ENCODE data around the gene UBE2J2.

UBE2J2 gene

DNA sequence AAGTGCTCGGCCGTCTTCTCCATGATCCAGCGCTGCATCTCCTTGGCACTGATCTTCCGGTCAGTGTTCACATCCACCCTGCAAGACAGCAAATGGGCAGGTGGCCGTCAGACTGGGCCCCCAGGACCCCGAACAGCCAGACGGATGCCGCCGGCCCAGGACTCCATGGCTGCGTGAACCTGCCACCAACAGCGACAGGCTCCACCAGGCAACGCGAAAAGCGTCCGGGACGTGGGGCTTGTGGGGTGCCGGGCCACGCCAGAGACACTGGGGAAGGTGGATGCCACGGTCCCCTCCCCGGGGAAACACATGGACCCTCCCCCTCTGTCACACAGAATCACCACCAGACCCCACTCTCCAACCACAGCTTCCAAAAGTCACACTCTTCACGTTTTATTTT, 49.8 kb downstream of the UBE2J2 start:
- DNase-seq, result no peak

- DNase-seq, result no peak
Measured at GRCh38 chr1:1223321-1223720, 50.3 kb downstream of the UBE2J2 start.

- DNase-seq, result no peak
Measured at GRCh38 chr1:1222575-1223225, 51.0 kb downstream of the UBE2J2 start.

- no peak for DNase-seq
Measured at GRCh38 chr1:1221887-1222574, 51.6 kb downstream of the UBE2J2 start.

DNA sequence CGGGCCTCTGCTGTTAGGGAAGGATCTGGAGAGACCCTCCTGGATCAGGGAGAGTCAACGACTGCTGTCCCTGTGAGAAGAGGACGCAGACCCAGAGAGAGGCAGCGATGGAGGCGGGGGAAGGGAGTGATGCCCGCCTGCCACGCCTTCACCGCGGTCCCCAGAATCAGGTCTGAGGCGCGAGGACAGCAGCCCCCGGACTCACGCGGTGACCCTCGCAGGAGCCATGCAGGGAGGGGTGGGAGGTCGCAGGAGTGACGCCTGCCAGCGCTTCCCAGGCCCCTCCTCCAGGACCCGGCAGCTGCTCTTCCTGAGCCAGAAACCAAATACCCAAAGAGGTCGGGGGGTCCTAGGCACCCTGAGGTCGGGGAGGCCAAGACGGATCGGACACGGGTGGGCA, 53.5 kb downstream of the UBE2J2 start:
- DNase-seq, result no peak

- no peak for DNase-seq
Measured at GRCh38 chr1:1219341-1219740, 54.3 kb downstream of the UBE2J2 start.

DNA sequence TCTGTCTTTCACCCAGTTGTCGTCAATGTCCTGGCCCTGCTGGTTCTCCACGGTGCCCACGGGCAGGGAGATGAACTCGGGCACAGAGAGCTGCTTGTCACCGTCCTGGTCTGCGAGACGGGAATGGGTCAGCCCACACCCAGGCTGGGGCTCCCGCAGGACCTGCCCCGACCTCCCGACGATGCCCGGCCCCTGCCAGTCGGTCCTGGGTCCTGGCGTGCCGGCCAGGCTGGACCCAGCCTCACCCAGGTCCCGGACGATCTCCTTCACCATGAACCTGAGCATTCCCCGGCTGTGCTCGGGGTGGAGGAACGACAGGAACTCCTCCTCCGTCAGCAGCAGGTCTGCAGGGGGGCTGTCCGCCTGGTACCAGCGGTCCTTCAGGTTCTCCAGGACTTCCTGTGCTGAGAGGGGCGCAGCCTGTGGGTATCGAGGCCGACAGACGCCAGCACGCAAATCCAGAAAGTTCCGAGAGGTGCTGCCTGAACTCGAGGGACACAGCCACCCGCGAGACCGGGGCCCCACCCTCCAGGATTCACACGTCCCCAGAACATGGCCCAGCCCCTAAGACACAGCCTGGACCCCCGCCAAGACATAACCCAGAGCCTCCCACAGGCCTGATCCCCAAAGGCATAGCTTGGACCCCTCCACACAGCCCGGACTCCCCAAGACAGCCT, 55.0 kb downstream of the UBE2J2 start:
- no peak for DNase-seq

- DNase-seq, result no peak
Measured at GRCh38 chr1:1217621-1218523, 55.8 kb downstream of the UBE2J2 start.

- DNase-seq, result no peak
Measured at GRCh38 chr1:1216770-1217620, 56.7 kb downstream of the UBE2J2 start.

DNA sequence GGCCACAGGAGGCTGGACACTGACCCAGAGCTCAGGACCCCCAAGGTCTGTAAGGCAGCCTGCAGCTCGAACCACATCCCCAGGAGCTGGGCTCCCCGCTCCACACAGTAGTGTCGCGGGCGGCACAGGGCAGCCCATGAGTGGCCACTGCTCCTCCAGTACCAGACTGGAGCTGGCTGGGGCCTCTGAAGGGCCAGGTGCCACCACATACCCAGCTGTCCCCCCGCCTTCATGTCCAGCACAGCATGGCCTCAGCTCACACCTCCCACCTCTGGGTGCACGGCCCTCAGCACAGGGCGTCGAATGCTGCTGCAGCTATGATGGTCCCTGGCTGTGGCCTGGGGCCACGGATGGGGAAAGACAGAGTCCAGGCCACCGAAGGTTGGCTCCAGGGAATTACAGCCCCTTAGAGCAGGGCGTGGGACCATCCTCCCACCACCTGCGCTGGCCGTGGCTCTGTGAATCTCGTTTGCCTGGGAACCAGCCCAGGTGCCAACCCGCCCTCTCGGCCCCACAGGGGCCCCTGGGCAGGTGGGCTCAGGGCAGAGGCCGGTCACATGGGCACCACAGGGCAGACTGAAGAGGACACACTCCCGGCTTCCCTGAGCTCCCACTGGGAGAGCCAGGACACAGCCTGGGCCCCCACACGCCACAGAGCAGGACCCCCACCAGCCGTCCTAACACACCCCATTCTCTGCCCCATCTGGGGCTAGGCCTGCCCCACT, 57.6 kb downstream of the UBE2J2 start:
- DNase-seq, result no peak

- DNase-seq, result no peak
Measured at GRCh38 chr1:1215080-1215676, 58.5 kb downstream of the UBE2J2 start.

- no peak for DNase-seq
Measured at GRCh38 chr1:1213345-1214265, 60.0 kb downstream of the UBE2J2 start, which contains the start of gene TNFRSF4. Gene TNFRSF4 (minus strand): TSS chr1:1214153. CDS start chr1:1214127, 26 bp downstream.

DNA sequence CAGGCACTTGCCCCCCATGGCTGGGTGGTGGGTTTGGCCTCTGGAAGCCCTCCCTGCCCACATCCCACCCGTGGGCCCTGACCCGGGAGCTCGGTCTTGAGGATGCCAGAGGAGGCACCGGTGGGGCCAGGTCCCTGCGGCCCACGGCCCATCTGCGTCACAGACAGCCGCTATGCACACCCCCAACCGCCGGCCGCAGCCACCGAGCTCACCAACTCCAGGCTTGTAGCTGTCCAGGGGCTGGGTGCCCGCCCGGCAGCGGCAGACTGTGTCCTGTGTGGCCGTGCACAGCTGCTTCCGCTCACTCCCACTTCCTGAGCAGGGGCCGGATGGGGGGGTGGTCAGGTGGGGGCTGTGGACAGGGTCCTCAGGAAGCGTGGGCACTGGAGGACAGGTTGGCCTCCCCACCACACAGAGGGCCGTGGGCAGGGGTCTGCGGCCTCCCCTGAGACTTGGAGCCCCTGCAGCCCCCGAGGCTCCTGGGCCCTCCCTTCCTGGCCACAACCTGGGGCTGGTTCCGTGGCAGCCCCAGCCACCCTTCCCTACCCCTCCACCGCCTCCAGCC, 60.8 kb downstream of the UBE2J2 start:
- DNase-seq, result no peak

GRCh38 chr1:1211541-1212441, 61.9 kb downstream of the UBE2J2 start:
- no peak for DNase-seq

- DNase-seq, result no peak
Measured at GRCh38 chr1:1210726-1211540, 62.7 kb downstream of the UBE2J2 start.

GRCh38 chr1:1208713-1209433, 64.8 kb downstream of the UBE2J2 start:
- DNase-seq, result no peak

DNA sequence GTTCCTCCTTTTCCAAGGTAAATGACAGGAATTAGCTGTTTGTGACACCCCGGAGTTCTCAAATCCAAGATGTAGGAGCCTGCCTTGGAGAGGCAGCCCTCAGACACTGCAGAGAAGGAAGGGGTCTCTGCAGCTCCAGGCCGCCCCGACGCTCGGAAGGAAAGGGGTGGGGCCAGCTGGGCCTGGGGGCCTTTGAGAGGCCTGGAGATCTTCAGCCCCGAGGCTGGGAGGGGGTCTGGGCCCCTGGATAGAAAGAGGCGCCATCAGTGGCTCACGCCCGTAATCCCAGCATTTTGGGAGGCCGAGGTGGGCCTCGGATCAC, 66.1 kb downstream of the UBE2J2 start:
- DNase-seq, result no peak
